ENCODE data around the gene CBX3.

GRCh38 chr7:26191233-26191973 is 10.1 kb upstream of the CBX3 start:
- no peak for TF ChIP-seq POLR2A (IDR thresholded peaks at IDR 0.05; ENCODE audit: low read length)
- TF ChIP-seq GATA1 (IDR thresholded peaks at IDR 0.05; ENCODE audit: low read depth, low read length): no peak

Data from erythroblast (primary cell).